ENCODE data around the gene ARSA. TPM values are rescaled to one million over a fixed set of nuclear protein-coding genes. Genes with fewer than 3 reads are reported as not detected.

The ARSA gene
- polyA plus RNA-seq, result 1.0 and 5.5 TPM in 2 replicates

DNA sequence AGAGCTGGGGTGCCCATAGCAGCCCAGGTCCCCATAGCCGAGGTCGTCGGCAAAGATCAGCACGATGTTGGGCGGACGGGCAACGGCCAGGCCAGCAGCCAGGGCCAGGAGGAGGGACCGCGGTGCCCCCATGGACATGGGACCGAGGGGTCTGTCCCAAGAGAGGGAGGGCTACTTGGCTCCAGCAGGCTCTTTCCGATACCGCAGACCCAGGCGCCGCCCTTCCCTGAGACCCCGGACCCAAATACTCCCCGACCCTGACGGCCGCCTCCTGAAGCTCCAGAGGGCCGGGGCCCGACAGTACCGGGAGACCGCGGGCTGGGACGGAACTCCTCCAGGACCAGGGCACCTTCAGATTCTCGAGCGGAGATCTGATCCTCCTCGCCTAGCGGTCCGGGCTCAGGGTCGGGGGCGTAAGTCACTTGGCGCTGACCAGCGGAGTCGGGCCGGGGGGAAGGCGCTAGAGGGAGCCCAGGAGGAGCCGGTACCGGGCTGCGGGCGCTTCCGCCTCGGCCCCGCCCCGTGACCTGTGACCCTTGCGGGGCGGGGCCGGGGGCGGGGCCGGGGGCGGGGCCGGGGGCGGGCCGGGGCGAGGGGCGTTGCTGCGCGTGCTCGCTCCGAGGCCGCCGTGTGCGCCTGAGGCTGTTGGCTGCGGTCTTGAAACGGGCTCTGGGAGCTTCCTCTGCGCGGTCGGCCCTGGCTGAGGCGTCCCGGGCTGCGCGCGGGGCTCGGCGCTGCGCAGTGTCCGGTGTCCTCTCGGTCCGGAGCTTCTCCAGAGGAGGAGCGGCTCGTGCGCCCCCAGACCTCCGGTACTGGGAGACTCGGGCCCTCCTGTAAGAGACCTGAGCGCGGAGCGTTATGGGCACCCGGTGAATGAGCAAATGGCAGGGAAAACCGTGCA is at the start of gene ARSA:
ARSA (minus strand) TSS at position 511 of the 901 bp plus-strand sequence; CDS start at position 138, 373 bp downstream.

DNA sequence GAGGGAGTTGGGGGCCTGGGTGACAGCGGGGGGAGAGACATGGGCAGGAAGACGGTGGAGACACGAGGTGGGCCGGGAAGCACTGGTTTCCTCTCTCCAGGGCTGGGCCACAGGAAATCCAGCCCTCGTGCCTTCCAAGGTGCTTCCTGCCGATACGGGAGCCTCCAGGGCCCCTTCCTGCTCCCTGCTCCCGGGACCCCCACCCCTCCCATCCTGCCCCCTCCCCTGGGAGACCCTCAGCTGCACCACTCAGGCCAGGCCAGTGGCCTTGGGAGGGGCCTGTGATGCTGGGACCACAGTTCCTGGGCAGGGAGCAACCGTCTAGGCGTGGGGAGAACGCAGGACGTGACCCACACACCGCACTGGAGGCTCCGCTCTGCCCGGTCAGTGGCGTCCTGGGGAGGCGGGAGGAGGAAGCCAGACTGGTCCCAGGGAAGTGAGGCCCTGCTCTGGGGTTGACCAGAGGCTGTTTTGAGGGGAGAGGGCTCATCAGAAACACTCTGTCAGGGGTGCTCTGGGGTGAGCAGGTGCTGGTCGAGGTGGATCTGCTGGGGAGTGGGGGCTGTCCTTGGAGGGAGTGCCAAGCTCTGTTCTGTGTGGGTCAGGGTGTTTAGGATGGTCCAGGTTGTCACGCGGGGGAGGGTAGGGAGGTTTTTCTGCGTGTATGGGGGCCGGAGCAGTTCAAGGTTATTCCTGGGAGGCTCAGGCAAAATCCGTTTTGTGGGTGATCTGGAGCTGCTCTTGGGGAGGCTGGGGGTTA is 44.7 kb upstream of the ARSA start, which contains the start of gene SHANK3:
SHANK3 (plus strand) TSS at position 353 of the 760 bp plus-strand sequence.

DNA sequence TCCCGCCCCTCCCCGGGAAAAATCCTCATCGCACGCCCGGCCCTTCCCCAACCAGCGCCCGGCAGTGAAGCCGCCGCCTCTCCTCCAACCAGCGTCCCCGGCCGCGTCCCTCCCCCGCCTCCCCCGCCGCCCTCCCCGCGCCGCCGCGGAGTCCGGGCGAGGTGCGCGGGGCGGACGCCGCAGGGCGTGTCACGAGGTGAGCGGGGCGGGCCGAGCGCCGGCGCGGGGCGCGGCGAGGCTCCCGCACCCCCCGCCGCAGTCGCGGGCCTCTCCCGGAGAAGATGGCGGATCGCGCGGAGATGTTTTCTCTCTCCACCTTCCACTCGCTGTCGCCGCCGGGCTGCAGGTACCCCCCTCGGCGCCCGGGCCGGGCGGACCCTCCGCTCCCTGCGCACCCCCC is 27.4 kb downstream of the ARSA start, which contains the start of gene MAPK8IP2:
MAPK8IP2 (plus strand) TSS at position 256 of the 400 bp plus-strand sequence; CDS start at position 282, 26 bp downstream.

GRCh38 chr22:50582493-50583293 is 45.3 kb downstream of the ARSA start, which contains the start of gene CHKB:
Gene CHKB, minus strand, starts transcription at chr22:50582849. Its CDS starts 68 bp downstream, at chr22:50582781.

DNA sequence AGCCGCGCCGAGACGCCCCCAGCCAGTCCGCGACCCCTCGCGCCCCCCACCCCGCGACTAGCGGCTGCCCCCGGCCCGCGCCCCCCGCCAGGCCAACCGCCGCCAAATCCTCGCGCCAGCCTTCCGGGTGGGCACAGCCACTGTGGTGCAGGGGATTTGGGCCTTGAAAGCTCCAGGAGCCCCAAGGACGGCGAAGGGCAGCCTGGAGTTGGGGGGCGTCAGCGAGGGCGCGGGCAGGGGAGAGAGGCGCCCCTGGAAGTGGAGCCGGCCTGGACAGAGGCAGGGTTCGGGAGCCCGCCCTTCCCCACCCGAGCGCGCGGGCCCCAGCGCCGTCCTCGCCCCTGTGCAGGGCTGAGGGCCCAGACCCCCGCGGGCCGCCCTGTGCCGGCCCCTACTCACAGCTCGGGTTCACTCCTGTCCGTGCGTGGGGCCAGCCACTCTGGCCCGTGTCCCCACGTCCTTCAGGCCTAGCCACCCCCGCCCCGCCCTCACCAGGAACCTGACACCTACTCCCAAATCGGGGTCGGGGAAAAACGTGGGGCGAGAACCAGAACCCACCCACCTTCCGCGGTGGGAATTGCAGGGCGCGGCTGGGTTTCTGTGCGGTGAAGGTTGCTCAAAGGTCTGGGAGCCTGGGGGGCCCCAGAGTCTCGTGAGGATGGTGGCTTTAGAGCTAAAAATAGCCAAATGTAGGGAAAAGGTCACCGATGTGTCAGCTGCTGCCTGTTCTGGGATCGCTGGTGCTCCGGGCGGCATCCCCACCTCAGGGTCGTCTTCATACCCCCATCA is 49.8 kb downstream of the ARSA start, which contains the start of gene CPT1B:
CPT1B (minus strand) TSS at position 441 of the 789 bp plus-strand sequence. CDS start 512 bp downstream, outside the sequence.

Other genes starting within 250 kb of the ARSA start
- gene SBF1, start 153.1 kb downstream of the ARSA start, polyA plus RNA-seq, result 0.35 and 0.56 TPM in 2 replicates
- gene ADM2, start 146.6 kb downstream of the ARSA start, polyA plus RNA-seq, result not detected in 2 replicates
- not detected in 2 replicates for gene MIOX, start 141.3 kb downstream of the ARSA start, polyA plus RNA-seq
- 0.59 and 1.1 TPM in 2 replicates for gene LMF2, start 120.5 kb downstream of the ARSA start, polyA plus RNA-seq
- gene NCAPH2, start 119.9 kb downstream of the ARSA start, polyA plus RNA-seq, result 3.5 and 3.7 TPM in 2 replicates
- gene SCO2, start 102.6 kb downstream of the ARSA start, polyA plus RNA-seq, result not detected in 2 replicates
- gene TYMP, start 98.1 kb downstream of the ARSA start, polyA plus RNA-seq, result not detected in 2 replicates
- 0.08 TPM in 1 of 2 replicates, not detected in the other for gene KLHDC7B, start 82.3 kb downstream of the ARSA start, polyA plus RNA-seq
- 30.9 and 43.1 TPM in 2 replicates for gene SYCE3, start 65.2 kb downstream of the ARSA start, polyA plus RNA-seq
- gene CPT1B, start 49.7 kb downstream of the ARSA start, polyA plus RNA-seq, result 0.88 and 1.2 TPM in 2 replicates
- 23.5 and 35.9 TPM in 2 replicates for gene CHKB, start 45.3 kb downstream of the ARSA start, polyA plus RNA-seq
- gene MAPK8IP2, start 27.4 kb downstream of the ARSA start, polyA plus RNA-seq, result 5.1 and 5.8 TPM in 2 replicates
- 0.43 and 0.65 TPM in 2 replicates for gene SHANK3, start 44.7 kb upstream of the ARSA start, polyA plus RNA-seq
- gene ACR, start 110.1 kb upstream of the ARSA start, polyA plus RNA-seq, result not detected in 2 replicates
- gene RABL2B, start 155.5 kb upstream of the ARSA start, polyA plus RNA-seq, result 4.6 and 10.8 TPM in 2 replicates